Thoracic aorta (tissue), 2 donors: ENCODE data around the gene SMIM44. TPM values are rescaled to one million over a fixed set of nuclear protein-coding genes. Genes with fewer than 3 reads are reported as not detected.

Experiments used
- ATAC-seq: fragments of 150-250 bp; one replicate; pipeline ENCODE4 v1.8.0; 2017; ENCODE audit warnings: low read depth; ENCODE audit not compliant: insufficient number of reproducible peaks, low FRiP score
- DNase-seq: peaks from one replicate; pipeline ENCODE4 v3.0.0-alpha.2; 2020; ENCODE audit warnings: low spot score
- H3K27ac ChIP-seq, 2 donors: fragments of 200-600 bp; sonication (generic); 1 replicate in 1 of 2; 2 replicates in 1 of 2; pipeline ENCODE4 v1.5.1; 2016; ENCODE audit warnings: mild to moderate bottlenecking in 2 of 2, moderate library complexity in 2 of 2
- H3K27me3 ChIP-seq: fragments of 200-600 bp; sonication (generic); replicated peaks from 2 replicates; pipeline ENCODE4 v1.6.0; 2016; ENCODE audit warnings: mild to moderate bottlenecking; ENCODE audit not compliant: insufficient read depth
- H3K36me3 ChIP-seq: fragments of 200-600 bp; sonication (generic); one replicate; pipeline ENCODE4 v1.5.1; 2016
- H3K4me1 ChIP-seq, 2 donors: fragments of 200-600 bp; sonication (generic); 1 replicate in 1 of 2; 2 replicates in 1 of 2; pipeline versions ENCODE4 v1.5.1 to v1.6.0; 2016; ENCODE audit warnings: low read depth in 2 of 2, mild to moderate bottlenecking in 1 of 2; ENCODE audit not compliant: control insufficient read depth in 1 of 2
- H3K4me3 ChIP-seq: fragments of 200-600 bp; sonication (generic); 2 replicates; pipeline ENCODE4 v1.5.1; 2016; ENCODE audit warnings: mild to moderate bottlenecking
- H3K9me3 ChIP-seq: fragments of 200-600 bp; sonication (generic); 2 replicates; pipeline ENCODE4 v1.5.1; 2016
- total RNA-seq, 2 donors: library from RNA; depleted of rRNA; stranded (reverse); fragments of >200 nt; gene quantifications; one replicate each; pipeline versions ENCODE4 v1.1.0 to v1.2.3, GENCODE V29; 2016
- TF ChIP-seq, protein P1 (sequence below): fragments of 200-600 bp; sonication (generic); IDR thresholded peaks from one replicate; pipeline ENCODE4 v1.5.1; 2019; ENCODE audit warnings: antibody characterized with exemption

SMIM44 gene
- total RNA-seq, 2 donors from 2014 or later: not detected

DNA sequence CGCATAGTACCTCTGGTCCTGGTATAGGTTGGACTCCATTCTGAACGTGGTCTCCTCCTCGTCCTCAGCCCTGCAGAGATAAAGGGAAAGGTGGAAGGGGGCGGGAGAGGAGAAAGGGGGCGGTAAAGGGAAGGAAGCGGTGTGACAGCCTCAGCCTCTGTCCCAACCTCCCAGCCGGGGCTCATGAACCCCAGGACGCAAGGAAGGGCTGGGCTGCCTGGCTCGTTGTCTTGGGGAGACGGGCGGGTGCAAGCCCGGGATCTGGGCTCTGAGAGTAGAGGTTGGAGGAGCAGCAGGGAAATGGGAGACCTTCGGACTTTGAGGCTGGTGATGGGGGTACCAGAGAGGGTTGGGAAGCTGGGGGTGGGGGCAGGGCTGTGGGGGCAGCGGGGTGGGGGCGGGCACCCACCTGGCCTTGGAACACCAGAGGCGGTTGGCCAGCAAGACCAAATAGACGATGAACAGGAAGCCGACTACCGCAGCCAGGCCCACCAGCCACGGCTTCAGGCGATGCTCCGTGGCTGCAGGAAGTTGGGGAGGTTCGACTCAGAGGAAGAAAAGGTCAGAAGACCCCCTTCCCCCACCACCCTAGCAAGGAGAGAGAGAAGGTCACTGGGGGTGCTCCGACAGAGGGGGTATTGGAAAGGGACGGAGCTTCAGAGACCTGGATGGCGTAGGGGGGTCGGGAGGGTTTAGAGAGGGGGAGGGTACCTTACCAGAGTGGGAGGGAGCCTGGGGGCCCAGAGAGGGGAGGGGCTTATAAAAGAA, 4.6 kb downstream of the SMIM44 start:
- Histone ChIP-seq H3K9me3 (no peaks in the 10 kb centered on the region), H3K4me1 (no peaks in the 10 kb centered on the region), H3K4me3 (no peak overlapping the region), H3K27ac (no peak overlapping the region), H3K27me3 (no peaks in the 10 kb centered on the region), H3K36me3 (no peaks in the 10 kb centered on the region)
- ATAC-seq (no peak), DNase-seq (no peak)
- TF ChIP-seq, protein P1, sequence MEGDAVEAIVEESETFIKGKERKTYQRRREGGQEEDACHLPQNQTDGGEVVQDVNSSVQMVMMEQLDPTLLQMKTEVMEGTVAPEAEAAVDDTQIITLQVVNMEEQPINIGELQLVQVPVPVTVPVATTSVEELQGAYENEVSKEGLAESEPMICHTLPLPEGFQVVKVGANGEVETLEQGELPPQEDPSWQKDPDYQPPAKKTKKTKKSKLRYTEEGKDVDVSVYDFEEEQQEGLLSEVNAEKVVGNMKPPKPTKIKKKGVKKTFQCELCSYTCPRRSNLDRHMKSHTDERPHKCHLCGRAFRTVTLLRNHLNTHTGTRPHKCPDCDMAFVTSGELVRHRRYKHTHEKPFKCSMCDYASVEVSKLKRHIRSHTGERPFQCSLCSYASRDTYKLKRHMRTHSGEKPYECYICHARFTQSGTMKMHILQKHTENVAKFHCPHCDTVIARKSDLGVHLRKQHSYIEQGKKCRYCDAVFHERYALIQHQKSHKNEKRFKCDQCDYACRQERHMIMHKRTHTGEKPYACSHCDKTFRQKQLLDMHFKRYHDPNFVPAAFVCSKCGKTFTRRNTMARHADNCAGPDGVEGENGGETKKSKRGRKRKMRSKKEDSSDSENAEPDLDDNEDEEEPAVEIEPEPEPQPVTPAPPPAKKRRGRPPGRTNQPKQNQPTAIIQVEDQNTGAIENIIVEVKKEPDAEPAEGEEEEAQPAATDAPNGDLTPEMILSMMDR: no peak

DNA sequence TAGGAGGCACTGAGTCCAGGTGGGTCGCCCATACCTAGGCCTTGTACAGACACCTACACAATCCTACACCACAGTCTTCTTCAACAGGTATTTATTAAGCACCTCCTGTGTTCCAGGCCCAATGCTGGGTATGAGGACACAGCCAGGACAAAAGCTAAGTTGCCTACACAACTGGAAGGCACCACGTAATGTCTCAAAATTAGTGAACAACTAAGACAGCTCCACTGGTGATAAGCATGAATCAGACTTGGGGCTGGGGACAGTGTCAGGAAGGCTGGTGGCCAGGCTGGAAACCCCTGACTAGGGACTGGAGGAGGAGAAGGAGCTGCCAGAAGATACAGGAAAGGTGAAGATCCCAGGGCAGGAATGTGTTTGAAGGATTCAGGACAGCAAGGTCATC, 5.3 kb downstream of the SMIM44 start:
- no peak overlapping the region for H3K4me3 ChIP-seq
- no peak overlapping the region for H3K27ac ChIP-seq
- peaks cover 0 to under 1% of the 10 kb centered on the region in 2 donors for H3K4me1 ChIP-seq
- no peaks in the 10 kb centered on the region for H3K27me3 ChIP-seq
- no peaks in the 10 kb centered on the region for H3K9me3 ChIP-seq
- ATAC-seq: no peak
- DNase-seq: no peak
- no peaks in the 10 kb centered on the region for H3K36me3 ChIP-seq
- TF ChIP-seq, protein P1: no peak

DNA sequence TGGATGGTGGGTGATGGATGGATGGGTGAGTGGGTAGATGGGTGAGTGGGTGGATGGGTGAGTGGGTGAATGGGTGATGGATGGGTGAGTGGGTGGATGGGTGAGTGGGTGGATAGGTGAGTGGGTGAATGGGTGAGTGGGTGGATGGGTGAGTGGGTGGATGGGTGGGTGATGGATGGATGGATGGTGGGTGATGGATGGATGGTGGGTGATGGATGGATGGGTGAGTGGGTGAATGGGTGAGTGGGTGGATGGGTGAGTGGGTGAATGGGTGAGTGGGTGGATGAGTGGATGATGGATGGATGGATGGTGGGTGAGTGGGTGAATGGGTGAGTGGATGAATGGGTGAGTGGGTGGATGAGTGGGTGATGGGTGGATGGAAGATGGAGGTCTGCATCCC, 5.7 kb downstream of the SMIM44 start:
- no peak for DNase-seq

DNA sequence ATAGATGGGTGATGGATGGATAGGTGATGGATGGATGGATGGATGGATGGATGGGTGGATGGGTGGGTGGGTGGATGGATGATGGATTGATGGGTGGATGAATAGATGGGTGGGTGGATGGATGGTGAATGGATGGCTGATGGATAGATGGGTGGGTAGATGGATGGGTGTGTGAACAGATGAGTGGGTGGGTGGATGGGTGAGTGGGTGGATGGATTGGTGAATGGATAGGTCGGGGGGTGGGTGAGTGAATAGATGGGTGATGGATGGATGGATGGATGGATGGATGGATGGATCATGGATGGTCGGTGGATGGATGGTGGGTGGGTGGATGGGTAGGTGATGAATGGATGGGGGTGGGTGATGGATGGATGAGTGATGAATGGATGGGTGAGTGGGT, 6.4 kb downstream of the SMIM44 start:
- no peaks in the 10 kb centered on the region for H3K9me3 ChIP-seq
- H3K36me3 ChIP-seq: no peaks in the 10 kb centered on the region
- H3K4me3 ChIP-seq: no peak overlapping the region
- TF ChIP-seq, protein P1: no peak
- peaks cover 5 to 11% of the 10 kb centered on the region in 2 donors for H3K4me1 ChIP-seq
- DNase-seq (no peak), ATAC-seq (no peak)
- H3K27ac ChIP-seq: no peak overlapping the region
- no peaks in the 10 kb centered on the region for H3K27me3 ChIP-seq

More for the DNA sequence above, 5.7 kb downstream of the SMIM44 start:
- Histone ChIP-seq H3K36me3 (no peaks in the 10 kb centered on the region), H3K27ac (no peak overlapping the region), H3K27me3 (no peaks in the 10 kb centered on the region), H3K4me3 (no peak overlapping the region), H3K4me1 (peaks cover 0 to 5% of the 10 kb centered on the region in 2 donors), H3K9me3 (no peaks in the 10 kb centered on the region)
- TF ChIP-seq, protein P1: no peak
- no peak for ATAC-seq

DNA sequence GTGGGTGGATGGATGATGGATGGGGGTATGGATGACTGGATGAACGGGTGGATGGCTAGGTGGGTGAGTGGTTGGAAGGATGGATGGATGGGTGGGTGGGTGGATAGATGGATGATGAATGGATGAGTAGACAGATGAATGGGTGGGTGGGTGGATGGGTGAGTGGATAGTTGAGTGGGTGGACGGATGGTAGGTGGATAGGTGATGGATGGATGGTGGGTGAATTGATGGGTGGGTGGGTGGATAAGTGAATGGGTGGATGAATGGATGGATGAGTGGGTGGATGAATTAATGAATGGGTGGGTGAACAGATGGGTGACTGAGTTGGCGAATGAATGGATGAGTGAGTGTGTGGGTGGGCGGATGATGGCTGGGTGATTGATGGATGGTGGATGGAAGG, 7.8 kb downstream of the SMIM44 start:
- DNase-seq (no peak), ATAC-seq (no peak)
- Histone ChIP-seq H3K27ac (no peak overlapping the region), H3K9me3 (no peaks in the 10 kb centered on the region), H3K36me3 (no peaks in the 10 kb centered on the region), H3K4me3 (no peak overlapping the region), H3K27me3 (no peaks in the 10 kb centered on the region), H3K4me1 (peaks cover 5 to 17% of the 10 kb centered on the region in 2 donors)
- TF ChIP-seq, protein P1: no peak
